Naive thymus-derived CD8-positive, alpha-beta T cell (primary cell): ENCODE results near the gene RRP9. TPM values are rescaled to one million over a fixed set of nuclear protein-coding genes. Genes with fewer than 3 reads are reported as not detected.
"Not testable (repeated sequence)": the region's sequence is repeated elsewhere in the genome, so short reads cannot be mapped to it uniquely, and the experiment has no call there.

Experiments
- ATAC-seq, 2 donors: fragments of 150-1000 bp; cut with Tn5 transposase in 1 of 2; sonication (Bioruptor Pico), chemical (Tn5 transposase) in 1 of 2; 1 replicate in 1 of 2; 2 replicates in 1 of 2; pipeline ENCODE4 v1.10.0; 2021; ENCODE audit warnings: mild to moderate bottlenecking in 2 of 2, moderate library complexity in 2 of 2
- POLR2A ChIA-PET: fragments of 350-600 bp; sonication (Branson Sonifier 250); formaldehyde crosslinking; loops from one replicate; lab custom pipeline; 2021; ENCODE audit warnings: antibody characterized with exemption; lab: Charles Lee
- DNase-seq, 10 donors: peaks; one replicate each; pipeline versions ENCODE4 v3.0.0 to v3.0.0-alpha.2; 2020 to 2022
- H3K27ac Mint-ChIP-seq, 10 donors: one replicate each; pipeline ENCODE4 v1.8.0; 2020 to 2022; ENCODE audit warnings: mild to moderate bottlenecking in 10 of 10, mixed read lengths in 10 of 10, moderate library complexity in 4 of 10, inconsistent platforms in 1 of 10
- H3K27me3 Mint-ChIP-seq, 5 donors: one replicate each; pipeline ENCODE4 v1.8.0; 2021 to 2022; ENCODE audit warnings: mixed read lengths in 5 of 5
- H3K36me3 Mint-ChIP-seq, 3 donors: one replicate each; pipeline ENCODE4 v1.8.0; 2020 to 2022; ENCODE audit warnings: mixed read lengths in 3 of 3, mild to moderate bottlenecking in 2 of 3, inconsistent platforms in 1 of 3
- H3K4me1 Mint-ChIP-seq, 4 donors: one replicate each; pipeline ENCODE4 v1.8.0; 2021 to 2022; ENCODE audit warnings: mixed read lengths in 4 of 4
- H3K4me3 Mint-ChIP-seq, 10 donors: one replicate each; pipeline ENCODE4 v1.8.0; 2020 to 2022; ENCODE audit warnings: mild to moderate bottlenecking in 10 of 10, mixed read lengths in 10 of 10, moderate library complexity in 6 of 10, inconsistent platforms in 1 of 10
- H3K9me3 Mint-ChIP-seq, 9 donors: one replicate each; pipeline ENCODE4 v1.8.0; 2020 to 2022; ENCODE audit warnings: mixed read lengths in 9 of 9, mild to moderate bottlenecking in 3 of 9, inconsistent platforms in 1 of 9, moderate library complexity in 1 of 9
- polyA plus RNA-seq, 3 donors: library from polyadenylated mRNA; unstranded; fragments of 300-500 nt; fragmentation: Illumina TruSeq; gene quantifications; one replicate each; pipeline ENCODE4 v1.2.3, GENCODE V29; 2021
- total RNA-seq, 8 experiments: library from RNA in 2 of 8; stranded (reverse) in 2 of 8; gene quantifications; one replicate each; pipeline ENCODE4 v1.2.3 and lab custom pipeline; 2021 to 2026

RRP9 gene
- total and polyA plus RNA-seq, 5 experiments from 2014 or later = 15.9 to 29.6 (median 18.1) TPM

- peaks cover 0 to 23% (median 22%) of the 10 kb centered on the region in 3 donors for H3K36me3 Mint-ChIP-seq
- POLR2A ChIA-PET = no interaction called here
- H3K4me1 Mint-ChIP-seq = no peaks in the 10 kb centered on the region
- H3K27me3 Mint-ChIP-seq = peaks cover 16 to 62% (median 28%) of the 10 kb centered on the region in 5 donors
- peaks cover 0 to 44% (median 12%) of the 10 kb centered on the region in 9 donors for H3K9me3 Mint-ChIP-seq
- no peak overlapping the region for H3K27ac Mint-ChIP-seq
- no peak overlapping the region for H3K4me3 Mint-ChIP-seq
- DNase-seq (no peak), ATAC-seq (no peak)
These were observed 37.5 kb downstream of the RRP9 start for GRCh38 chr3:51904034-51904823.

GRCh38 chr3:51902361-51902760, 39.3 kb downstream of the RRP9 start:
- Mint-ChIP-seq H3K27ac (peak overlapping the region in 1 of 10 donors; percentile 6), H3K36me3 (peaks cover 0 to 16% (median 14%) of the 10 kb centered on the region in 3 donors), H3K27me3 (peaks cover 16 to 69% (median 31%) of the 10 kb centered on the region in 5 donors), H3K9me3 (peaks cover 0 to 26% (median 5%) of the 10 kb centered on the region in 9 donors)
- ATAC-seq, H3K4me1 Mint-ChIP-seq, DNase-seq, POLR2A ChIA-PET, H3K4me3 Mint-ChIP-seq: not testable (repeated sequence)

GRCh38 chr3:51900043-51900442, 41.7 kb downstream of the RRP9 start:
- H3K9me3 Mint-ChIP-seq = peaks cover 0 to 10% (median 2%) of the 10 kb centered on the region in 9 donors
- H3K27ac Mint-ChIP-seq, ATAC-seq, DNase-seq, H3K36me3 Mint-ChIP-seq, H3K4me3 Mint-ChIP-seq, H3K4me1 Mint-ChIP-seq, POLR2A ChIA-PET: not testable (repeated sequence)
- peaks cover 10 to 71% (median 39%) of the 10 kb centered on the region in 5 donors for H3K27me3 Mint-ChIP-seq

GRCh38 chr3:51897391-51897790, 44.3 kb downstream of the RRP9 start:
- Mint-ChIP-seq H3K27me3 (peaks cover 6 to 56% (median 26%) of the 10 kb centered on the region in 5 donors), H3K36me3 (no peaks in the 10 kb centered on the region), H3K4me1 (peaks cover 0 to 2% (median under 1%) of the 10 kb centered on the region in 4 donors), H3K4me3 (no peak overlapping the region), H3K27ac (peak overlapping the region in 1 of 10 donors; percentile 60), H3K9me3 (no peaks in the 10 kb centered on the region)
- DNase-seq = no peak
- no peak for ATAC-seq
- POLR2A ChIA-PET = no interaction called here

- peaks cover 4 to 6% (median 6%) of the 10 kb centered on the region in 4 donors for H3K4me1 Mint-ChIP-seq
- H3K9me3 Mint-ChIP-seq = no peaks in the 10 kb centered on the region
- H3K27ac Mint-ChIP-seq = peak overlapping the region in 1 of 10 donors; percentile 13
- POLR2A ChIA-PET = no interaction called here
- no peak for DNase-seq
- peaks cover 5 to 51% (median 26%) of the 10 kb centered on the region in 5 donors for H3K27me3 Mint-ChIP-seq
- no peak overlapping the region for H3K4me3 Mint-ChIP-seq
- no peak for ATAC-seq
- no peaks in the 10 kb centered on the region for H3K36me3 Mint-ChIP-seq
These were observed 44.9 kb downstream of the RRP9 start for GRCh38 chr3:51896607-51897305.

GRCh38 chr3:51894939-51895338, 46.8 kb downstream of the RRP9 start:
- Mint-ChIP-seq H3K27me3 (peaks cover 3 to 42% (median 26%) of the 10 kb centered on the region in 5 donors), H3K9me3 (no peaks in the 10 kb centered on the region), H3K4me1 (peaks cover 10 to 22% (median 15%) of the 10 kb centered on the region in 4 donors), H3K4me3 (no peak overlapping the region), H3K36me3 (peaks cover 0 to 5% (median 0%) of the 10 kb centered on the region in 3 donors), H3K27ac (no peak overlapping the region)
- ATAC-seq (no peak), DNase-seq (no peak)
- POLR2A ChIA-PET = no interaction called here

- Mint-ChIP-seq H3K4me1 (peaks cover 10 to 22% (median 15%) of the 10 kb centered on the region in 4 donors), H3K27me3 (peaks cover 3 to 41% (median 26%) of the 10 kb centered on the region in 5 donors), H3K27ac (no peak overlapping the region), H3K36me3 (peaks cover 0 to 5% (median 0%) of the 10 kb centered on the region in 3 donors), H3K4me3 (no peak overlapping the region), H3K9me3 (no peaks in the 10 kb centered on the region)
- DNase-seq (no peak), ATAC-seq (no peak)
- POLR2A ChIA-PET = no interaction called here
These were observed 47.3 kb downstream of the RRP9 start for GRCh38 chr3:51894391-51894790.

- Mint-ChIP-seq H3K27me3 (peaks cover 1 to 19% (median 12%) of the 10 kb centered on the region in 5 donors), H3K27ac (no peak overlapping the region), H3K9me3 (no peaks in the 10 kb centered on the region), H3K4me3 (peak overlapping the region in 1 of 10 donors; percentile 18), H3K4me1 (peaks cover 10 to 22% (median 14%) of the 10 kb centered on the region in 4 donors), H3K36me3 (peaks cover 0 to 5% (median 0%) of the 10 kb centered on the region in 3 donors)
- DNase-seq (peak in 1 of 10 donors; percentile 7), ATAC-seq (no peak)
- POLR2A ChIA-PET = interaction anchor here (0.5 to 0.6 kb wide), 2 partner anchors 31 to 293 kb away, joined by 3 to 7 read pairs; no protein-coding TSS in a partner anchor
These were observed 50.3 kb downstream of the RRP9 start for GRCh38 chr3:51891242-51892039.

- H3K4me3 Mint-ChIP-seq = no peak overlapping the region
- peaks cover 11 to 22% (median 14%) of the 10 kb centered on the region in 4 donors for H3K4me1 Mint-ChIP-seq
- H3K9me3 Mint-ChIP-seq = no peaks in the 10 kb centered on the region
- ATAC-seq (no peak), DNase-seq (no peak)
- H3K27me3 Mint-ChIP-seq = peaks cover 0 to 12% (median 3%) of the 10 kb centered on the region in 5 donors
- no peak overlapping the region for H3K27ac Mint-ChIP-seq
- POLR2A ChIA-PET = no interaction called here
- H3K36me3 Mint-ChIP-seq = peaks cover 0 to 5% (median 0%) of the 10 kb centered on the region in 3 donors
These were observed 53.1 kb downstream of the RRP9 start for GRCh38 chr3:51888463-51889105.

GRCh38 chr3:51887620-51888019, 54.1 kb downstream of the RRP9 start:
- DNase-seq (no peak), ATAC-seq (no peak)
- no peak overlapping the region for H3K27ac Mint-ChIP-seq
- peaks cover 0 to 5% (median 0%) of the 10 kb centered on the region in 3 donors for H3K36me3 Mint-ChIP-seq
- H3K4me1 Mint-ChIP-seq = peaks cover 11 to 22% (median 14%) of the 10 kb centered on the region in 4 donors
- H3K27me3 Mint-ChIP-seq = peaks cover 0 to 12% (median 3%) of the 10 kb centered on the region in 5 donors
- H3K9me3 Mint-ChIP-seq = no peaks in the 10 kb centered on the region
- no peak overlapping the region for H3K4me3 Mint-ChIP-seq
- POLR2A ChIA-PET = no interaction called here

- peaks cover 0 to 3% (median 0%) of the 10 kb centered on the region in 3 donors for H3K36me3 Mint-ChIP-seq
- ATAC-seq (no peak), DNase-seq (no peak)
- POLR2A ChIA-PET = no interaction called here
- no peaks in the 10 kb centered on the region for H3K9me3 Mint-ChIP-seq
- H3K27ac Mint-ChIP-seq = no peak overlapping the region
- no peak overlapping the region for H3K4me3 Mint-ChIP-seq
- peaks cover 2 to 13% (median 7%) of the 10 kb centered on the region in 4 donors for H3K4me1 Mint-ChIP-seq
- peaks cover 0 to 7% (median 4%) of the 10 kb centered on the region in 5 donors for H3K27me3 Mint-ChIP-seq
These were observed 55.3 kb downstream of the RRP9 start for GRCh38 chr3:51886447-51886846.
